Measurements from ENCODE around the gene MBOAT7.
A peak's percentile ranks its signal among the peaks of the same experiment; 100 is the strongest.
"Not testable (repeated sequence)": the region's sequence is repeated elsewhere in the genome, so short reads cannot be mapped to it uniquely, and the experiment has no call there.

The MBOAT7 gene

DNA sequence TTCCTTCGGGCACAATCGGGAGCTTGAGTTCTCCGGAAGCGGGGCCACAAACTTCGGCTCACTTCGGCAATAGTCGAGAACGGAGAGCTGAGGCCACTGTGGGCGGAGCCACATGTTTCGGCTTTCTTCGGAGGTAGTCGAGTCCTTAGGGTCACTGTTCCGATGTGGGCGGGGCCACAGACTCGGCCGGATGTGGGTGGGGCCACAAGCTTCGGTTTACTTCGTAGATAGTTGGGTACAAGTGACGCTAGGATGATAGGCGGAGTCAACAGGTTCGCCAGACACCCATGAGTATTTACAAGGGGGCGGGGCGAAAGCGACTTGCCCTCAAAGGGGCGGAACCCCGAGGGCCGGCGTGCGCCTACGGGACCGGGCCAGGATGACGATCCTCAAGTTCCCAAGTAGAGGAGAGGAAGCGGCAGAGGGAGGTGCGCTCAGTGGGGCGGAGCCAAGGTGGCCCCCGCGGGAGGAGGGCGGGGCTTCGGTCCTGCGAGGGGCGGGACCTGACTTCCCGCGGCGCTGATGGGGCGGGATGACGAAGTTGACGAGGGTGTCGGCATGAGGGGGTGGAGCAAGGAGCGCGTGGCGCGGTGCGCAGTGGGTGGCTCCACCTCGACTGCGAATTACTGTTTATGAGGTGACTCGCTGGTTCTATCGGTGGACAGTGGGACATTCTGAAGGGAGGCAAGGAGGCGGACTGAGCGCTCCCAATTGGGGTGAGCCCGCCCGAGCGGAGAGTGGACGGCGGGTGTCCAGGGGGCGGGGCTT is 539 bp upstream of the MBOAT7 start:
- H3K4me3 ChIP-seq (replicated peaks in 1 of 2; ENCODE audit: low read depth in 2 of 2, low read length in 2 of 2), result peak overlapping the region; percentile 69 to 85
- no peak for TF ChIP-seq CTCF (IDR thresholded peaks at IDR 0.05; ENCODE audit: low read depth, low read length)
- peak; percentile 100 for DNase-seq (ENCODE audit: low read depth in 2 of 2)

DNA sequence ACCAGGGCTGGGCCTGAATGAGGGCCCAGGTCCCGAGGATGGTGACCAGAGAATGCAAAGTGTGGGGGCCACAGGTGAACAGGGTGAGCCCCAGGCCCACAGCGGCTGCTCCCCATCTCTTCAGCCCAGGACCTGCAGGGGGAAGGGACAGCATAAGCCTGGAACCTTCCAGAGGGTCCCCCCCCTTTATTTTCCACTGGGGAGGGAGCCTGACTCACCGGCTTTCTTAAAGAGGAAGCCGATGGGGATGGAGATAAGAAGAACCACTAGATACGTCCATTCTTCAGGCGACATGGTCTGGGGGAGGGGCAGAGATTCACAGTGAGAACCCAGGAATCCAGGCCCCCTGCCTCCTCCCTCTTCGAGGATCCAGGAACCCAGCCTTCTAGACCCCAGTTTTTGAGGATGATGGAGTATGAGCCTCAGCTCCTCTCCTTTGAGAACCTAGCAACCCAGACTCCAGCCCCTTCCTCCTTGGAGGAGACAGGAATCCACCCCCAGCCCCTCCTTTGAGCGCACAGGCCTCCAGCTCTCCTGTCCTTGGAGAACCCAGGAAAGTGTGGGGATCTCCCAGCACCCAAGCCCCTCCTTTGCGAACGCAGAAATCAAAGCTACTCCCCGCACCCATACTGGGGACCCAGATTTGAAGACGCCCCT is 1.0 kb downstream of the MBOAT7 start:
- peak overlapping the region; percentile 69 to 85 for H3K4me3 ChIP-seq (replicated peaks in 1 of 2; ENCODE audit: low read depth in 2 of 2, low read length in 2 of 2)
- no peak for TF ChIP-seq CTCF (IDR thresholded peaks at IDR 0.05; ENCODE audit: low read depth, low read length)
- peak; percentile 47 to 48 for DNase-seq (ENCODE audit: low read depth in 2 of 2)

DNA sequence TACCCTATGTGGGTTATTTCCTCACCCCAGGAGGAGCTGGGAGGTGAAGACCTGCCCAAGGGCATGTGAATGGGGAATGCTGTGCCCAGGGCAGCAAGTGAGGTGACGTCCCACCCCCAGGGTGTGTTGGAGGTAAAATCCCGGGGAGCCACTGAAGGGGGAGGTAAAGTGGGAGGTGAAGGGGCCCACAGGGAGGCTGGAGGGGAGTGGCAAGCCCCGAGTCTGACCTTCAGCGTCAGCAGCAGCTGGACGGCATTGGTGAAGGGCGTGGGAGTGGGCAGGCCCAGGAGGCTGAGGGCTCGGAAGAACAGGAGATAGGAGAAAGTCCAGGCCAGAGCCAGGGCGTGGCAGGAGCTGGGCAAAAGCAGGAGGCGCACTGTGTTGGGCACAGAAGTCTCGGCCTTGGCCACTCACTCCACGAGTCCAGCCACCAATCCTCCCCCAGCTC is 2.4 kb downstream of the MBOAT7 start:
- no peak for DNase-seq (ENCODE audit: low read depth in 2 of 2)
- H3K4me3 ChIP-seq (replicated peaks in 1 of 2; ENCODE audit: low read depth in 2 of 2, low read length in 2 of 2), result no peak overlapping the region
- TF ChIP-seq CTCF (IDR thresholded peaks at IDR 0.05; ENCODE audit: low read depth, low read length), result no peak

DNA sequence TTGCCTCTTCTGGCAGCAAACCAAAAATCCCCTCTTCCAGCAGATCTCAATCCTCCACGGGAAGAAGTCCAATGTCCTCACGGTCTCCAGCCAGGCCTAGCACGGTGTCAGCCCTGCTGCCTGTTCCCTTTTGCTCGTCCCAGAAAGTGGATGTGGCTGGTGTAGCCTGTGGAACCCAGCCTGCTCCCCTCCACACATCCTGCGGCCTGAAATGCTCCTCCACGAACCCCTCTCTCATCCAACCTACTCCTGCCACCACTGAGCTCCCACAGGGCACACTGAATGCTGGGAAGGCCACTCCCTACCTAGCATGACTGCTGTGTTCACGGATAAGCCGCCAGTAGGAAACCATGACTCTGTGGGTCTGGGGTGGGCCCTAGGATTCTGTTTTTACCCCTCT is 3.0 kb downstream of the MBOAT7 start:
- H3K4me3 ChIP-seq (replicated peaks in 1 of 2; ENCODE audit: low read depth in 2 of 2, low read length in 2 of 2), result no peak overlapping the region
- TF ChIP-seq CTCF (IDR thresholded peaks at IDR 0.05; ENCODE audit: low read depth, low read length), result no peak
- no peak for DNase-seq (ENCODE audit: low read depth in 2 of 2)

DNA sequence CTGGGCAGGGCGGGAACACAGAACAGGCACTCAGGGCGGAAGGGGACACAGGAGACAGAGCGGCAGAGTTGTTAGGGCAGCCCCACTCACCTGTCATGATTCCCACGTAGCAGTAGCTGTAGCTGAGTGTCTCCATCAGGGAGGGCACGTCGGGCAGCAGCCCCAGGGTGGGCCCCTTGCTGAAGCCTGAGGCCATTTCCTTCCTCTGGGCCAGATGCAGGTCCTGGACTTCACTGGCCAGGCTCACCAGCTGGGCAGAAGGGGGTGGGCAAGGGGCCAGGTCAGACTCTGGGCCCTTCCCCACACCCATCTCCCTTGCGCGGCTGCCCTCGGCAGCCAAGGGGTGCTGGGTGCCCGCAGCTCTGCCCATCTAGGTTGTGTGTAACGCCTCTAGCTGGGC is 5.9 kb downstream of the MBOAT7 start:
- no peak for TF ChIP-seq CTCF (IDR thresholded peaks at IDR 0.05; ENCODE audit: low read depth, low read length)
- no peak for DNase-seq (ENCODE audit: low read depth in 2 of 2)
- no peak overlapping the region for H3K4me3 ChIP-seq (replicated peaks in 1 of 2; ENCODE audit: low read depth in 2 of 2, low read length in 2 of 2)

- H3K4me3 ChIP-seq (replicated peaks in 1 of 2; ENCODE audit: low read depth in 2 of 2, low read length in 2 of 2); DNase-seq (ENCODE audit: low read depth in 2 of 2): not testable (repeated sequence)
Observed at GRCh38 chr19:54181894-54182293, 7.5 kb downstream of the MBOAT7 start.

DNA sequence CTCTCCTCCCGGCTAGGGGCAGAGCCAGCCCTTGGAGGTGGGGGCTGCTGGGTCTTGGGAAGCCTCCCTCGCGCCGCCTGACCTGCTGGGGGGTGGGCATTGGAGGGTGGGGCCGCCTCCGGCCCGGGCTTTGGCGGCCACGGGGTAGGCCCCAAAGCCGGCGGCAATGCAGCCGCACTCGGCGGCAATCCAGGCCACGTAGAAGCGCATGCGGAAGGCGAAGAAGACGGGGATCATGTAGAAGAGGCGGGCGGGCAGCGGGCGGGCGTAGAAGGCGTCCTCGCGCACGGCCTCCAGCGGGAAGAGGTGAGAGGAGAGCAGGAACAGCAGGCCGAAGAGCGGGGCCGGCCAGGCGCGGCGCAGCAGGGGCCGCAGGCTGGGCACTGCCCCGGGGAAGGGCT is 8.7 kb downstream of the MBOAT7 start:
- H3K4me3 ChIP-seq (replicated peaks in 1 of 2; ENCODE audit: low read depth in 2 of 2, low read length in 2 of 2), result no peak overlapping the region
- no peak for DNase-seq (ENCODE audit: low read depth in 2 of 2)
- no peak for TF ChIP-seq CTCF (IDR thresholded peaks at IDR 0.05; ENCODE audit: low read depth, low read length)

Data from cardiac fibroblast (primary cell).